ENCODE measurements around the gene HMCN2. TPM values are rescaled to one million over a fixed set of nuclear protein-coding genes. Genes with fewer than 3 reads are reported as not detected.
A peak's percentile ranks its signal among the peaks of the same experiment; 100 is the strongest.

The HMCN2 gene
- total and polyA plus RNA-seq, 4 donors: 0.24 to 1.8 (median 0.29) TPM

DNA sequence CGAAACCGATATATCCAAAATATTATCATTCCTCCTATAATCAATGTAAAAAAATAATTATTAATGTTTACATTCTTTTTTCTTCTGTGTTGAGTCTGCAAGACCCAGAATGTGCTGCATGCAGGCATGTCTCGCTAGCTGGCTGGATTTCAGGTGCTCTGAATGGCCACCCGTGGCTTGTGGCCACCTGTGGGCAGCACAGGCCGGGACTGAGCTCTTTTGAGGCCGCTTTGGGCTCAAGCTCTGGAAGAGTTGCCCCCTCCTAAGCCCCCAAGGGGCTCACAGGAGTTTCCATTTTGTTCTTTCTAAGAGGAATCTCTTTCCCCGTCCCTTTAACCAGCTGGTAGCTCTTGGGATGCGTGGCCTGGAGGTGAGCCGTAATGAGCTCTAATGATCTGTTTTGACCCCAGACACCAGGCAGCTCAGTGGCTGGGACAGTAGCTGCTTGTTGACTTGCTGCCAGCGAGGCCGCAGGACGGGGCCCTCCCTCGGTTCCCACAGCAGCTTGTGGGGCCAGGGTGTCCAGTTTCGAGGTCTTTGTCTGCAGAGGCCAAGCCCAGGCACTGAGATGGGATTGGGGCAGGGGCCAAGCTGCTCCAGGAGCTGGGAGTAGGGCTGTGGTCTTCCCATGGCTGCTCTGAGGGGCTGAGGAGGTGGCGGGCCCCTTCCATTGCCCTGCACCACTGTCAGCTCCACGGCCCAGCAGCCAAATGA, 200.0 kb downstream of the HMCN2 start:
- TF ChIP-seq FOXA1 (IDR thresholded peaks at IDR 0.05) (no peak), RXRA (IDR thresholded peaks at IDR 0.05) (peak in 1 of 2 donors; percentile 28)

DNA sequence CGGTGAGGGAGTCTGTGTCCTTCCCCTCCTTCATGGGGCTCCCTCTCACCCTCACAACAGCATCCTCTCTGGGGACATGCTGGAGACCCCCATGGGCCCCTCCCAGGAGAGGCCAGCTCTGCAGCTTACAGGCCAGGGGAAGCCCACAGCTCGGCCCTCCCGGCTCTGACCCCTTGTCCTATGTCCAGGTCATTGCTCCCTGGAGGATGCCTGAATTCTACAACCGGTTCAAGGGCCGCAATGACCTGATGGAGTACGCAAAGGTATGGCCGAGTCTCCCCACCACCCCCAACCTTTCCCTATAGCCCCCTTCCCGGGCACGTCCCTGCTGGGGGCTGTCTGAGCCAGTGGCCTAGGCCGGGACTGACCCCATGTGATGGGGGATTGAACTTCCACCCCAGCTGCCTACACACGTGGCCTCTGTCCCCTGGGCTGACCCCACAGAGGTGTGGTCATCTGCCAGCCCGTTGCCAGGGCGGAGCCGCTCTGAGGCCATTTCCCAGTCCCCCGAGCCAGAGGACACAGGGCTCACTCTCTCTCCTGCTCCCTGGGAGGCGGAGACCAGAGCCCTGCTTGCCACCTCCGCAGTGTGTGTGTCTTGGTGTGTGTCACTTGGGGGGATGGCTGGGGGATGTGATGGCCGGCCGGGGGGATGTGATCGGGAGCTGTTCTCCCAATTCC, 201.1 kb downstream of the HMCN2 start:
- Histone ChIP-seq H3K4me3 (ENCODE audit: low read depth in 1 of 3, low read length in 3 of 3) (no peak overlapping the region), H3K36me3 (ENCODE audit: control insufficient read depth in 4 of 4, insufficient read depth in 3 of 4, low read depth in 1 of 4, low read length in 3 of 4) (peaks cover 17 to 48% (median 40%) of the 10 kb centered on the region in 4 donors), H3K27me3 (ENCODE audit: control insufficient read depth in 4 of 4, insufficient read depth in 4 of 4, low read length in 3 of 4) (no peaks in the 10 kb centered on the region), H3K4me1 (ENCODE audit: control insufficient read depth in 4 of 4, insufficient read depth in 4 of 4, low read length in 3 of 4) (peaks cover 7 to 44% (median 26%) of the 10 kb centered on the region in 4 donors), H3K9me3 (ENCODE audit: control insufficient read depth in 4 of 4, low read length in 3 of 4) (no peaks in the 10 kb centered on the region), H3K9ac (ENCODE audit: low read depth in 1 of 2, low read length in 2 of 2) (no peak overlapping the region), H3K27ac (ENCODE audit: low read depth in 1 of 2, low read length in 2 of 2) (peak overlapping the region; percentile 39 to 54)
- TF ChIP-seq HNF4G (IDR thresholded peaks at IDR 0.05) (peak; percentile 20), HNF4A (conservative IDR thresholded peaks at IDR 0.05) (peak; percentile 74 to 87), FOXA2 (IDR thresholded peaks at IDR 0.05) (peak; percentile 5), RAD21 (IDR thresholded peaks at IDR 0.05) (peak; percentile 48 to 55), NR2F2 (IDR thresholded peaks at IDR 0.05) (peak; percentile 54), EGR1 (IDR thresholded peaks at IDR 0.05; ENCODE audit: low read depth in 2 of 2) (no peak), FOXA1 (IDR thresholded peaks at IDR 0.05) (no peak), SP1 (IDR thresholded peaks at IDR 0.05) (peak; percentile 58), JUND (IDR thresholded peaks at IDR 0.05) (peak; percentile 30 to 53), GABPA (IDR thresholded peaks at IDR 0.05 in 1 of 2, conservative IDR thresholded peaks at IDR 0.05 in 1 of 2) (peak in 1 of 2 donors; percentile 52), YY1 (IDR thresholded peaks at IDR 0.05) (peak; percentile 80), TAF1 (conservative IDR thresholded peaks at IDR 0.05) (no peak), RXRA (IDR thresholded peaks at IDR 0.05) (peak; percentile 97 to 98)
- TF ChIP-seq, protein P1, sequence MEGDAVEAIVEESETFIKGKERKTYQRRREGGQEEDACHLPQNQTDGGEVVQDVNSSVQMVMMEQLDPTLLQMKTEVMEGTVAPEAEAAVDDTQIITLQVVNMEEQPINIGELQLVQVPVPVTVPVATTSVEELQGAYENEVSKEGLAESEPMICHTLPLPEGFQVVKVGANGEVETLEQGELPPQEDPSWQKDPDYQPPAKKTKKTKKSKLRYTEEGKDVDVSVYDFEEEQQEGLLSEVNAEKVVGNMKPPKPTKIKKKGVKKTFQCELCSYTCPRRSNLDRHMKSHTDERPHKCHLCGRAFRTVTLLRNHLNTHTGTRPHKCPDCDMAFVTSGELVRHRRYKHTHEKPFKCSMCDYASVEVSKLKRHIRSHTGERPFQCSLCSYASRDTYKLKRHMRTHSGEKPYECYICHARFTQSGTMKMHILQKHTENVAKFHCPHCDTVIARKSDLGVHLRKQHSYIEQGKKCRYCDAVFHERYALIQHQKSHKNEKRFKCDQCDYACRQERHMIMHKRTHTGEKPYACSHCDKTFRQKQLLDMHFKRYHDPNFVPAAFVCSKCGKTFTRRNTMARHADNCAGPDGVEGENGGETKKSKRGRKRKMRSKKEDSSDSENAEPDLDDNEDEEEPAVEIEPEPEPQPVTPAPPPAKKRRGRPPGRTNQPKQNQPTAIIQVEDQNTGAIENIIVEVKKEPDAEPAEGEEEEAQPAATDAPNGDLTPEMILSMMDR (IDR thresholded peaks at IDR 0.05; ENCODE audit: low read depth, low read length, missing input control): no peak
- TF ChIP-seq, protein P2, sequence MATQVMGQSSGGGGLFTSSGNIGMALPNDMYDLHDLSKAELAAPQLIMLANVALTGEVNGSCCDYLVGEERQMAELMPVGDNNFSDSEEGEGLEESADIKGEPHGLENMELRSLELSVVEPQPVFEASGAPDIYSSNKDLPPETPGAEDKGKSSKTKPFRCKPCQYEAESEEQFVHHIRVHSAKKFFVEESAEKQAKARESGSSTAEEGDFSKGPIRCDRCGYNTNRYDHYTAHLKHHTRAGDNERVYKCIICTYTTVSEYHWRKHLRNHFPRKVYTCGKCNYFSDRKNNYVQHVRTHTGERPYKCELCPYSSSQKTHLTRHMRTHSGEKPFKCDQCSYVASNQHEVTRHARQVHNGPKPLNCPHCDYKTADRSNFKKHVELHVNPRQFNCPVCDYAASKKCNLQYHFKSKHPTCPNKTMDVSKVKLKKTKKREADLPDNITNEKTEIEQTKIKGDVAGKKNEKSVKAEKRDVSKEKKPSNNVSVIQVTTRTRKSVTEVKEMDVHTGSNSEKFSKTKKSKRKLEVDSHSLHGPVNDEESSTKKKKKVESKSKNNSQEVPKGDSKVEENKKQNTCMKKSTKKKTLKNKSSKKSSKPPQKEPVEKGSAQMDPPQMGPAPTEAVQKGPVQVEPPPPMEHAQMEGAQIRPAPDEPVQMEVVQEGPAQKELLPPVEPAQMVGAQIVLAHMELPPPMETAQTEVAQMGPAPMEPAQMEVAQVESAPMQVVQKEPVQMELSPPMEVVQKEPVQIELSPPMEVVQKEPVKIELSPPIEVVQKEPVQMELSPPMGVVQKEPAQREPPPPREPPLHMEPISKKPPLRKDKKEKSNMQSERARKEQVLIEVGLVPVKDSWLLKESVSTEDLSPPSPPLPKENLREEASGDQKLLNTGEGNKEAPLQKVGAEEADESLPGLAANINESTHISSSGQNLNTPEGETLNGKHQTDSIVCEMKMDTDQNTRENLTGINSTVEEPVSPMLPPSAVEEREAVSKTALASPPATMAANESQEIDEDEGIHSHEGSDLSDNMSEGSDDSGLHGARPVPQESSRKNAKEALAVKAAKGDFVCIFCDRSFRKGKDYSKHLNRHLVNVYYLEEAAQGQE (IDR thresholded peaks at IDR 0.05): peak; percentile 71
- TF ChIP-seq, protein P3, sequence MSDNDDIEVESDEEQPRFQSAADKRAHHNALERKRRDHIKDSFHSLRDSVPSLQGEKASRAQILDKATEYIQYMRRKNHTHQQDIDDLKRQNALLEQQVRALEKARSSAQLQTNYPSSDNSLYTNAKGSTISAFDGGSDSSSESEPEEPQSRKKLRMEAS (IDR thresholded peaks at IDR 0.05): peak; percentile 51
- TF ChIP-seq, protein P4, sequence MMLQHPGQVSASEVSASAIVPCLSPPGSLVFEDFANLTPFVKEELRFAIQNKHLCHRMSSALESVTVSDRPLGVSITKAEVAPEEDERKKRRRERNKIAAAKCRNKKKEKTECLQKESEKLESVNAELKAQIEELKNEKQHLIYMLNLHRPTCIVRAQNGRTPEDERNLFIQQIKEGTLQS (IDR thresholded peaks at IDR 0.05): peak; percentile 44
- TF ChIP-seq, protein P5, sequence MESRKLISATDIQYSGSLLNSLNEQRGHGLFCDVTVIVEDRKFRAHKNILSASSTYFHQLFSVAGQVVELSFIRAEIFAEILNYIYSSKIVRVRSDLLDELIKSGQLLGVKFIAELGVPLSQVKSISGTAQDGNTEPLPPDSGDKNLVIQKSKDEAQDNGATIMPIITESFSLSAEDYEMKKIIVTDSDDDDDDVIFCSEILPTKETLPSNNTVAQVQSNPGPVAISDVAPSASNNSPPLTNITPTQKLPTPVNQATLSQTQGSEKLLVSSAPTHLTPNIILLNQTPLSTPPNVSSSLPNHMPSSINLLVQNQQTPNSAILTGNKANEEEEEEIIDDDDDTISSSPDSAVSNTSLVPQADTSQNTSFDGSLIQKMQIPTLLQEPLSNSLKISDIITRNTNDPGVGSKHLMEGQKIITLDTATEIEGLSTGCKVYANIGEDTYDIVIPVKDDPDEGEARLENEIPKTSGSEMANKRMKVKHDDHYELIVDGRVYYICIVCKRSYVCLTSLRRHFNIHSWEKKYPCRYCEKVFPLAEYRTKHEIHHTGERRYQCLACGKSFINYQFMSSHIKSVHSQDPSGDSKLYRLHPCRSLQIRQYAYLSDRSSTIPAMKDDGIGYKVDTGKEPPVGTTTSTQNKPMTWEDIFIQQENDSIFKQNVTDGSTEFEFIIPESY (IDR thresholded peaks at IDR 0.05): peak; percentile 37
- DNase-seq (ENCODE audit: low spot score): peak; percentile 57
- 32% methylated on average over 20 of the region's 20 CpGs for WGBS

More for the DNA sequence above, 200.0 kb downstream of the HMCN2 start:
- no peak for DNase-seq (ENCODE audit: low spot score)
- peaks cover 12 to 45% (median 31%) of the 10 kb centered on the region in 4 donors for H3K36me3 ChIP-seq (ENCODE audit: control insufficient read depth in 4 of 4, insufficient read depth in 3 of 4, low read depth in 1 of 4, low read length in 3 of 4)
- no peak overlapping the region for H3K9ac ChIP-seq (ENCODE audit: low read depth in 1 of 2, low read length in 2 of 2)
- WGBS: 53% methylated on average over 16 of the region's 16 CpGs
- no peak overlapping the region for H3K4me3 ChIP-seq (ENCODE audit: low read depth in 1 of 3, low read length in 3 of 3)
- peaks cover 7 to 48% (median 27%) of the 10 kb centered on the region in 4 donors for H3K4me1 ChIP-seq (ENCODE audit: control insufficient read depth in 4 of 4, insufficient read depth in 4 of 4, low read length in 3 of 4)
- no peaks in the 10 kb centered on the region for H3K9me3 ChIP-seq (ENCODE audit: control insufficient read depth in 4 of 4, low read length in 3 of 4)
- H3K27ac ChIP-seq (ENCODE audit: low read depth in 1 of 2, low read length in 2 of 2): no peak overlapping the region
- no peaks in the 10 kb centered on the region for H3K27me3 ChIP-seq (ENCODE audit: control insufficient read depth in 4 of 4, insufficient read depth in 4 of 4, low read length in 3 of 4)

All from liver (tissue), 9 donors.